NCI-H774 (cell line): ENCODE data around the gene PAM.
"Not testable (repeated sequence)": the region's sequence is repeated elsewhere in the genome, so short reads cannot be mapped to it uniquely, and the experiment has no call there.

Source experiments
- DNase-seq: peaks from one replicate; lab custom pipeline; 2025; lab: John Stamatoyannopoulos, UW

The PAM gene

GRCh38 chr5:102941111-102941510, 186.0 kb downstream of the PAM start:
- no peak for DNase-seq

DNA sequence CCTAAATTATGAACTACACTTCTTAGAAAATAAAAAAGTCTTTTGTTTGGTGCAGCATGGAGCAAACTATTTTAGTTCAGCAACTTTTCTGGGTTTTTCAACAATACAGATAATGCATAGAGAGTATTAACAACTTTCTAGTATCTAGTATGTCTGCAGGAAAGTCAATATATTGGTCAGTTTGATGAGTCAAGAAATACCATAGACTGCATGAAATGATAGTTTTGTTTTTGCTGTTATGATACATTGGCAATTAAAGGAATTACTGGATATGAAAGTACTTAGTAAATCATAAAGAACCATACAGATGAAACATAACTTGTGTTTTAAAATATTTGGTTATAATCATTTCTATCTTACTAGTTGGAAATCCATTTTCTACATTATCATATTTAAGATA, 191.3 kb downstream of the PAM start:
- DNase-seq = no peak

DNA sequence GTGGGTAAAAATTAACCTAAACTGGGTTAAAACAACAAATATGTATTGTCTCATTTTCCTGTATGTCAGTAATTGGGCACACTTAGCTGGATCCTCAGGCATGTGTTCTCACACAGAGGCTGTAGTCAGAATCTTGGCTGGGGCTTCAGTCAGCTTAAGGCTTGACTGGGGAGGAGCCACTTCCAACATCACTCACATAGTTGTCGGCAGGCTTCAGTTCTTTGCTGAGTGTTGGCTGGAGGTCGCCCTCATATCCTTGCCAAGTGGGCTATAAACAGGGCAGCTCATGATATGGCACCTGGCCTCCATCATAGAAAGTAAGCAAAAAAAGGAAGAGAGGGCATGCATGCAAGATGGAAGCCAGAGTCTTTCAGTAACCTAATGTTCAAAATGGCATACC, 191.9 kb downstream of the PAM start:
- no peak for DNase-seq

GRCh38 chr5:102955488-102955887, 200.4 kb downstream of the PAM start:
- no peak for DNase-seq

DNA sequence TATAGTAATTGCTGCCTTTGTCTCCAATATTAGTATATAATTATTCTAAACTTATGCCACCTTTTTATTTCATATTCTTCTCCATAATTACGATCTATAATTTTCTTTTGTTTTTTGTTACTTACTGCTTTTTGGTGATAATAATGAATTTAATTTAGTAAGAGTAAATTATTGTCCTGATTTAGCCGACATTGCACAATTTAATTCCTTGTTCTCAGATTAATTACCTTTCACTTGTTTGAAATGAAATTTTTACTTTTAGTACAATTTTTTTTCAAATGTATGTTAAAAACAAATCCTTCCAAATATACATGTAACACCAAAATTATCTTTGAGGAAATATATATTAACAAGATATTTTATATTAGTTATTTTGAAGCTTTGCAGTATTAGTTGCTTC, 201.5 kb downstream of the PAM start:
- DNase-seq = no peak

DNA sequence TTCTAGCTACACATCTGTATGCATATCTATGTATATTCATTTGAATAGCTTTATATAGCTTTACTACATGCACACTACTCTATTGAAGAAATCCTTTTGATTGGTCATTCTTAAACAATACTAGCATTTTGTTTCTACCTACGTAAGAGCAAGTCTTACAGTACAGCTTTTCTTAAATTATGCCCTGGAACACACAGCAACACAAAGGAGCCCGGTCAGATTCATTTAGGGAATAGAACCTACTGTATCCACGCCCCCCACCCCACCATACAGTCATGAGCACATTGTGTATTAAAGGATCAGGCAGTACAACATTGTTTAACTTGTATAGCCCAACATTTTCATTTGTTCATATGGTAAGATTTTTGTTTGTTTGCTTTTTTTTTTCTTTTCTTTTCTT, 202.0 kb downstream of the PAM start:
- DNase-seq = no peak

DNA sequence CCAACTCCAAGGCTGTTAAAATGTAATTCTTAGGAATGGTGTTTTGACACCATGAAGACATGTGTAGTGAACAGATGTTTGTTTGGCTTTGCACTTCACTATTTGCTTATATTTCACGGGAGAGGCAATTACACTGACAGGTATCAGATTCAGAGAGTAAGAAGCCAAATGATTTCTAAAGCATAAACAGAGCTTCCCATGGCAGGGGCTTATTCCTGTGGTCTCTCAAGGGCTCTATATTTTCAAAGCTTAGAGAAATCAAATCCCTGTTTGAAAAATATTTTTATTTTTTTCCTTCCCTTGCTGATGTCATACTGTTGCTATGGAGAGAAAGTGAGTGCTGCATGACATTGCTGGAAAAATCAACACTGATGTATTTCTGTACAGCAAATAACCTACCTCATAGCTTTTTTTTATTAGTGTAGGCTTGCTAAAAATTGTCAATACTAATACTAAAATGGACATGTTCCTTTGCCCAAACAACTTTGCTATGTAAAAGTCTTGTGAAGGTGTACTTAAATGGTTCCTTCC, 203.4 kb downstream of the PAM start:
- peak; percentile 44 for DNase-seq

DNA sequence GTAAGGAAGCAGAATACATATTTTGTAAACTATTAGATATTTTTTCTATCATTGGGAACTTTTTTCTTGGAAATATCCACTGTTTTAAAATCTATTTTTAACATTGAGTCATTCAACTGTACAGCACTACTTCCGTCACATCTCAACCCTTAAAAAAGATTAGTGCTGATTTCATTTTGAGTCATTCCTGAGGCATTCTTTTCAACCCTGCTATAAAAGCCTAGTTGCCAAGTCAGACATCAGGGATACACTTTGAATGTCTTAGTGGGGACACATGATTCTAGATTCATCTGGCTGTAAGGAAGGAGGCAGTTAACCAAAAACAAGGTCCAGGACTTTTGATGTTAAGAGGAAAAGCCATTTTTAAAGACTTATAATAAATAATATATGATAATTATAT, 203.9 kb downstream of the PAM start:
- no peak for DNase-seq

- no peak for DNase-seq
Observed at GRCh38 chr5:102961671-102962070, 206.6 kb downstream of the PAM start.

GRCh38 chr5:102965653-102966052, 210.5 kb downstream of the PAM start:
- DNase-seq = no peak

GRCh38 chr5:102969641-102970040, 214.5 kb downstream of the PAM start:
- no peak for DNase-seq

- DNase-seq = no peak
Observed at GRCh38 chr5:102971676-102972293, 216.7 kb downstream of the PAM start.

DNA sequence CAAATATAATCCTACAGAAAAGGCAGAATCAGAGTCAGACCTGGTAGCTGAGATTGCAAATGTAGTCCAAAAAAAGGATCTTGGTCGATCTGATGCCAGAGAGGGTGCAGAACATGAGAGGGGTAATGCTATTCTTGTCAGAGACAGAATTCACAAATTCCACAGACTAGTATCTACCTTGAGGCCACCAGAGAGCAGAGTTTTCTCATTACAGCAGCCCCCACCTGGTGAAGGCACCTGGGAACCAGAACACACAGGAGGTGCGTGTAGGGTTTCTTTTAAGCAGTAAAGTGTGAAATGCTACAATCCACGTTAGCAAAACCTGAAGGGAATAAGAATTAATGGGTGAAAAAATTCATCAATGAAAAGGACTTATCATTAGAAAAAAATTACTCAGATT, 219.1 kb downstream of the PAM start:
- DNase-seq = no peak

GRCh38 chr5:102975045-102975444, 219.9 kb downstream of the PAM start:
- no peak for DNase-seq

GRCh38 chr5:102975457-102976182, 220.5 kb downstream of the PAM start:
- DNase-seq = no peak

DNA sequence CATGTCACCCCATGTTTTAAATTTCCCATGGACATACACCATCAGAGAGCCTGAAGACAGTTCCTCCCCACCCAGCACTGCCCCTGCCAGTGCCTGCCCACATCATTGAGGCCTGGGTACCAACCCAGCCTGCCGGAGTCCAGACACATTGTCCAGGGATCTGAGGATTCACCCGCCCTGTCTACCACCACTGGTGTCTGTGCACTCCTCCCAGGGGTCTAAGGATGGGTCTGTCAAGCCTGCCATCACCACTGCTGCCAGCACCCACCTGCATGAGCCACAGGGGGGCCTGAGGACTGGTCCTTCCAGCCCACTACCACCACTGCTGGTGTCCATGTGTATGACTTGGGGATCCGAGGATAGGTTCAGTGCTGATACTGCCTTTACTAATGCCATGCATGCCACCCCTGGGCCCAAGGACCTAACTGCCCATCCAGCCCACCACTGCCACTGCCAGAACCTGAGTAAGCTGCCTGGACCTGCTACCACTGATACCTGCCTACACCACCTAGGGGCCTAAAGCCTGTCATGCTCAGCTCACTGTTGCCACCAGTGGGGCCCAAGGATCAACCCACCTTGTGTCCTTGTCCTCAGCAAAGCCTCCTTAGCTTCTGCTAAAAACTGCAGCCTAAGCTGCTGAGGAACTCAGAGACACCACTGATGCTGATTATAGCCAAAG, 227.0 kb downstream of the PAM start:
- no peak for DNase-seq

DNA sequence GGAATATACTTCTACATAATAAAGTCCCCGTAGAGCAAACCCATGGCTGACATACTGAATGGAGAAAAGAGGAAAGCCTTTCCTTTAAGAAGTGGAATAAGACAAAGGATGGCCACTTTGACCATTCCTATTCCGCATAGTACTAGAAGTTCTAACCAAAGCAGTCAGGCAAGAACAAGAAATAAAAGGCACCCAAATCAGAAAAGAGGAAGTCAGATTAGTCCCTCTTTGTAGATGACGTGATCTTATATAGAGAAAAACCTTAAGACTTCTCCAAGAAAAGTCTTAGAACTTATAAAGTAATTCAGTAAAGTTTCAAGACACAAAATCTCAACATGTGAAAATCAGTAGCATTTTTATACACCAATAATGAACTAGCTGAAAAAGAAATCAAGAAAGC, 231.0 kb downstream of the PAM start:
- DNase-seq = no peak

DNA sequence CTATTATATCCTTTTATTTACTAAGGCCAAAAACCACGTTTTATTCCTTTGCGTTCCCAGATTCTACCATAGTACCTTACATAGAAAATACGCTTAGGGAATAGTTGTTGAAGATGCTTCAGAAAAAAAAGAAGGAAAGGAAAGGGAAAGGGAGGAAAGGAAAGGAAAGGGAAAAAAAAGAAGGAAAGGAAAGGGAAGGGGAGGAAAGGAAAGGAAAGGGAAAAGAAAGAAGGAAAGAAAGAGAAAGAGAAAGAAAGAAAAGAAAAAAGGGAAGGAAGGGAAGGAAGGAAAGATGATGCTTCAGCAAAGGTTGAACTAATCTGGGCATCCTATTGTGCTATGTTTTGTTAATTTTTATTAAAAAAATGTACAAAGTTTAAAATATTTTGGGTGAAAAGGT, 233.4 kb downstream of the PAM start:
- no peak for DNase-seq

DNA sequence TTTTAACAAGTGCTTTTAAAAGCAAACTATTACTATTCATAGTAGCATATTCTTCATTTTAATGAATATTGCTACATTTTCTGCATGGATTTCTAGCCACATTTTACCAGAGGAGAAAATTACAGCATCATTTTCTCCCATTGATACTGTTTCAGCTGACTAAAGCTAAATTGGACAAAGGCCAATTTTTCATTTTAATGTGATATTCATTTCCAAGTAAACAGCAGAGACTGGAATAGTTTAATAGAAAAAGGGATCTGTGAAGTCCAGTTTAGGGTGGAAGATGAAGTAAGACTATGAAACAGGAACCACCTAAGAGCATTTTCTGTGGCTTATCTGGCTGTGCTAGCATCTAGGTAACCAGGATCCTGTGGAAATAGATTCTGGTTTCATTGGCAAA, 236.7 kb downstream of the PAM start:
- no peak for DNase-seq

GRCh38 chr5:102996011-102996575, 241.0 kb downstream of the PAM start:
- no peak for DNase-seq

DNA sequence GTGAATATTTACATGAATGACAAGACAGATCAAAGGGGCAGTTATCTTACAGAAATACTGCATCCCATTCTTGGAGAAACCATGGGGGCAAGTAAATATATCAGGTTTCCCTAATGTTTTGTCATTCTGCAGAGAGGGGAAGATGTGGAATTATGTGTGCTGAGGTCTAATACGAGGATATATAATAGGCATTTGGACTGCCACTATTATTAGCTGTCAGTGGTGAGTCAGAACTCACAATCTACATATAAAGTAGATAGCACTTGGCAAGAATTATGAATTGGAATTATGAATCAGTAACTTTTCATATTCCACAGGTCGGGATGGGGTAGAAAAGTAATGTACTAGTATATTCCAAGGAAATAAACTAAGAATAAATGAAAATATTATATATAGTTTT, 243.1 kb downstream of the PAM start:
- no peak for DNase-seq

- no peak for DNase-seq
Observed at GRCh38 chr5:102999191-102999590, 244.1 kb downstream of the PAM start.

GRCh38 chr5:102999621-103000020, 244.5 kb downstream of the PAM start:
- not testable (repeated sequence) for DNase-seq
